ENCODE results near the gene ACTG2. TPM values are rescaled to one million over a fixed set of nuclear protein-coding genes. Genes with fewer than 3 reads are reported as not detected.
"Not testable (repeated sequence)": the region's sequence is repeated elsewhere in the genome, so short reads cannot be mapped to it uniquely, and the experiment has no call there.

The ACTG2 gene
- total and polyA plus RNA-seq, 2 experiments from 2014 or later, result 20.3 to 41.1 TPM

DNA sequence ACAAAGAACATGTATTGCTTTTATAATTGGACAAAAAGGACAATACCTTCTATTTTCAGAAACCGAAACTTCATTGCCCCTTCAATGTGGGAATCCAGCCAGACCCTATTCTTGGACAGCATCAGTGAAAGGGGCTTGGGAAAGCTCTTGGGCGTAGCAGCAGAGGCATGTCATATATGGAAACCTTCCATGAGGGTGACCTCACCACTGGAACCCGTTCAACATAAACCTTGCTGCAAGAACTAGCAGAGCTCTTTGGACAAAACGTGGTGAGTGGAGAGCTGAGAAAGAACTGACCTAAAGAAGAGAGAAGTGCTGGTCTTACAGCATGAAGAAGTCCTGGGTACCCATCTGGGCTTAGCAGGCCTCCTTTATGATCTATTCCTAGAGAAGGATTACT lies 22.7 kb upstream of the ACTG2 start:
- Histone ChIP-seq H3K4me1 (ENCODE audit: insufficient read depth) (no peaks in the 10 kb centered on the region), H3K4me2 (no peak overlapping the region), H3K27me3 (no peaks in the 10 kb centered on the region), H4K20me1 (ENCODE audit: insufficient read depth, poor library complexity, severe bottlenecking) (no peaks in the 10 kb centered on the region), H3K79me2 (no peaks in the 10 kb centered on the region), H3K9me2 (replicated peaks; ENCODE audit: insufficient read depth) (no peaks in the 10 kb centered on the region), H3K27ac (peak overlapping the region; percentile 36), H2AFZ (no peak overlapping the region), H3K36me3 (replicated peaks; ENCODE audit: insufficient read depth, low read depth) (peaks cover 5% of the 10 kb centered on the region), H3K9me3 (ENCODE audit: low read depth) (no peaks in the 10 kb centered on the region), H3K4me3 (no peak overlapping the region)
- WGBS (ENCODE audit: low lambda C conversion rate, missing lambda C conversion rate), result 55% methylated on average over 4 of the region's 4 CpGs
- DNase-seq (ENCODE audit: low spot score), result peak; percentile 27
- no peak for TF ChIP-seq EZH2phosphoT487 (IDR thresholded peaks at IDR 0.05; ENCODE audit: low read depth, severe bottlenecking, unreplicated experiment)
- TF ChIP-seq, protein P1, sequence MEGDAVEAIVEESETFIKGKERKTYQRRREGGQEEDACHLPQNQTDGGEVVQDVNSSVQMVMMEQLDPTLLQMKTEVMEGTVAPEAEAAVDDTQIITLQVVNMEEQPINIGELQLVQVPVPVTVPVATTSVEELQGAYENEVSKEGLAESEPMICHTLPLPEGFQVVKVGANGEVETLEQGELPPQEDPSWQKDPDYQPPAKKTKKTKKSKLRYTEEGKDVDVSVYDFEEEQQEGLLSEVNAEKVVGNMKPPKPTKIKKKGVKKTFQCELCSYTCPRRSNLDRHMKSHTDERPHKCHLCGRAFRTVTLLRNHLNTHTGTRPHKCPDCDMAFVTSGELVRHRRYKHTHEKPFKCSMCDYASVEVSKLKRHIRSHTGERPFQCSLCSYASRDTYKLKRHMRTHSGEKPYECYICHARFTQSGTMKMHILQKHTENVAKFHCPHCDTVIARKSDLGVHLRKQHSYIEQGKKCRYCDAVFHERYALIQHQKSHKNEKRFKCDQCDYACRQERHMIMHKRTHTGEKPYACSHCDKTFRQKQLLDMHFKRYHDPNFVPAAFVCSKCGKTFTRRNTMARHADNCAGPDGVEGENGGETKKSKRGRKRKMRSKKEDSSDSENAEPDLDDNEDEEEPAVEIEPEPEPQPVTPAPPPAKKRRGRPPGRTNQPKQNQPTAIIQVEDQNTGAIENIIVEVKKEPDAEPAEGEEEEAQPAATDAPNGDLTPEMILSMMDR (IDR thresholded peaks at IDR 0.05; ENCODE audit: poor library complexity), result no peak
- TF ChIP-seq EZH2 (IDR thresholded peaks at IDR 0.05; ENCODE audit: borderline replicate concordance), result no peak

- Histone ChIP-seq H3K4me2 (no peak overlapping the region), H3K27ac (no peak overlapping the region)
Observed at GRCh38 chr2:73877071-73877802, 15.6 kb upstream of the ACTG2 start.

GRCh38 chr2:73877984-73878383 lies 14.8 kb upstream of the ACTG2 start:
- H3K9me3 ChIP-seq (ENCODE audit: low read depth); H3K27ac ChIP-seq; DNase-seq (ENCODE audit: low spot score); H3K79me2 ChIP-seq; H2AFZ ChIP-seq; H3K4me1 ChIP-seq (ENCODE audit: insufficient read depth); H4K20me1 ChIP-seq (ENCODE audit: insufficient read depth, poor library complexity, severe bottlenecking); H3K27me3 ChIP-seq; H3K4me2 ChIP-seq; H3K36me3 ChIP-seq (replicated peaks; ENCODE audit: insufficient read depth, low read depth); H3K4me3 ChIP-seq; H3K9me2 ChIP-seq (replicated peaks; ENCODE audit: insufficient read depth): not testable (repeated sequence)
- 92% methylated on average over 5 of the region's 5 CpGs for WGBS (ENCODE audit: low lambda C conversion rate, missing lambda C conversion rate)

More at GRCh38 chr2:73877071-73877802, 15.6 kb upstream of the ACTG2 start:
- no peaks in the 10 kb centered on the region for H3K79me2 ChIP-seq
- no peaks in the 10 kb centered on the region for H3K27me3 ChIP-seq
- H3K36me3 ChIP-seq (replicated peaks; ENCODE audit: insufficient read depth, low read depth), result no peaks in the 10 kb centered on the region
- no peaks in the 10 kb centered on the region for H4K20me1 ChIP-seq (ENCODE audit: insufficient read depth, poor library complexity, severe bottlenecking)
- 78% methylated on average over 9 of the region's 9 CpGs for WGBS (ENCODE audit: low lambda C conversion rate, missing lambda C conversion rate)
- TF ChIP-seq, protein P1 (IDR thresholded peaks at IDR 0.05; ENCODE audit: poor library complexity), result no peak
- TF ChIP-seq EZH2phosphoT487 (IDR thresholded peaks at IDR 0.05; ENCODE audit: low read depth, severe bottlenecking, unreplicated experiment), result no peak
- no peak for DNase-seq (ENCODE audit: low spot score)
- no peak overlapping the region for H3K4me3 ChIP-seq
- no peaks in the 10 kb centered on the region for H3K4me1 ChIP-seq (ENCODE audit: insufficient read depth)
- no peak overlapping the region for H2AFZ ChIP-seq
- H3K9me2 ChIP-seq (replicated peaks; ENCODE audit: insufficient read depth), result no peaks in the 10 kb centered on the region
- H3K9me3 ChIP-seq (ENCODE audit: low read depth), result no peaks in the 10 kb centered on the region

GRCh38 chr2:73885406-73885805 lies 7.4 kb upstream of the ACTG2 start:
- no peaks in the 10 kb centered on the region for H3K79me2 ChIP-seq
- H3K27ac ChIP-seq, result no peak overlapping the region
- WGBS (ENCODE audit: low lambda C conversion rate, missing lambda C conversion rate), result 58% methylated on average over 2 of the region's 2 CpGs
- TF ChIP-seq EZH2 (IDR thresholded peaks at IDR 0.05; ENCODE audit: borderline replicate concordance), result no peak
- TF ChIP-seq, protein P1 (IDR thresholded peaks at IDR 0.05; ENCODE audit: poor library complexity), result no peak
- TF ChIP-seq EZH2phosphoT487 (IDR thresholded peaks at IDR 0.05; ENCODE audit: low read depth, severe bottlenecking, unreplicated experiment), result no peak
- H3K4me1 ChIP-seq (ENCODE audit: insufficient read depth), result no peaks in the 10 kb centered on the region
- no peak for DNase-seq (ENCODE audit: low spot score)
- no peaks in the 10 kb centered on the region for H3K27me3 ChIP-seq
- no peak overlapping the region for H3K4me2 ChIP-seq
- no peaks in the 10 kb centered on the region for H4K20me1 ChIP-seq (ENCODE audit: insufficient read depth, poor library complexity, severe bottlenecking)
- no peaks in the 10 kb centered on the region for H3K36me3 ChIP-seq (replicated peaks; ENCODE audit: insufficient read depth, low read depth)
- no peaks in the 10 kb centered on the region for H3K9me3 ChIP-seq (ENCODE audit: low read depth)
- H3K4me3 ChIP-seq, result no peak overlapping the region
- no peaks in the 10 kb centered on the region for H3K9me2 ChIP-seq (replicated peaks; ENCODE audit: insufficient read depth)
- no peak overlapping the region for H2AFZ ChIP-seq

Data from hepatocyte (in vitro differentiated cells).